GM21447 (cell line): ENCODE results near the gene LRRC37A2.
"Not testable (repeated sequence)": the region's sequence is repeated elsewhere in the genome, so short reads cannot be mapped to it uniquely, and the experiment has no call there.

Experiments
- ATAC-seq: cut with Tn5 transposase; IDR thresholded peaks from one replicate; pipeline ENCODE4 v1.9.1; 2021; ENCODE audit not compliant: unreplicated experiment

Gene LRRC37A2

GRCh38 chr17:46512168-46512567, at the start of gene LRRC37A2:
LRRC37A2 (plus strand) TSS chr17:46512468; CDS start chr17:46512713, 245 bp downstream.
- not testable (repeated sequence) for ATAC-seq

- ATAC-seq = not testable (repeated sequence)
These were observed 44.6 kb upstream of the LRRC37A2 start for GRCh38 chr17:46467618-46468017.

- ATAC-seq = not testable (repeated sequence)
These were observed 37.8 kb upstream of the LRRC37A2 start for GRCh38 chr17:46474489-46474888.

- ATAC-seq = not testable (repeated sequence)
These were observed 36.7 kb upstream of the LRRC37A2 start for GRCh38 chr17:46475583-46475982.

DNA sequence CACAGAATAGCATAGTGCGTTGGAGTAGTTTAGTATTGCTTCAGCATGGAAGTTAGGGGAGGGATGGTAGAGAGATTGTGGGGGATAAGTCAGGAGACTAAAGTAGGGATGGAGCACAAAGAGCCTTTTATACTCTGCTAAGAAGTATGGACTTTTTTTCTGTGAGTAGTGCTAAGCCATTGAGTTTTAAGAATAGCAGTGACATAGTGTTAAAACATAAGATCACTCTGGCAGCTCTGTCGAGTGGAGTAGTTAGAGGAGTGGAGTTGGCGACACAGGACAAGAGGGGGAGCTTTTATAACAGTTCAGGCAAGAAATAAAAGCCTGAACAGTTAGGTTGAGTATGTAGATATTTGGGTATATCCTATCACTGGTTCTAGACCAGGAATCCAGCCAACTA, 33.4 kb upstream of the LRRC37A2 start:
- ATAC-seq = not testable (repeated sequence)

DNA sequence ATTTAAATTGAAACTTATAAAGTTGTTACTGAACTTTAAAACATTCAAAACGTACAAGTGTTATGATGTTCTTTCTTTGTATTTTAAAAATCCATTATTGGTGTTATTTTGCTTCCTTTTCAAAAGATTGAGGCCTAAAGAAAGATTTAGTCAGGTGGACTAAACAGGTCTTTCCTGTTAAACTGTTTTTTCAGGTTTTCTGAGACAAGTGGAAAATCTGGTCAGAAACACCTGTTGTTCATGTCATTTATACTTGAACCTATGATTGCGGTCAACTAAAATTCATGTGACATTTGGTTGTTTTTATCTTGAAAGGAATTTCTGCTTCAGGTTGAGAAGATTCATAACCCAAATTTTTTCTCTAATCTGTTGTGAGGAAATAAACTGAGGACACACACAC, 31.0 kb upstream of the LRRC37A2 start:
- ATAC-seq = not testable (repeated sequence)

GRCh38 chr17:46492021-46492420, 20.2 kb upstream of the LRRC37A2 start:
- ATAC-seq = not testable (repeated sequence)

DNA sequence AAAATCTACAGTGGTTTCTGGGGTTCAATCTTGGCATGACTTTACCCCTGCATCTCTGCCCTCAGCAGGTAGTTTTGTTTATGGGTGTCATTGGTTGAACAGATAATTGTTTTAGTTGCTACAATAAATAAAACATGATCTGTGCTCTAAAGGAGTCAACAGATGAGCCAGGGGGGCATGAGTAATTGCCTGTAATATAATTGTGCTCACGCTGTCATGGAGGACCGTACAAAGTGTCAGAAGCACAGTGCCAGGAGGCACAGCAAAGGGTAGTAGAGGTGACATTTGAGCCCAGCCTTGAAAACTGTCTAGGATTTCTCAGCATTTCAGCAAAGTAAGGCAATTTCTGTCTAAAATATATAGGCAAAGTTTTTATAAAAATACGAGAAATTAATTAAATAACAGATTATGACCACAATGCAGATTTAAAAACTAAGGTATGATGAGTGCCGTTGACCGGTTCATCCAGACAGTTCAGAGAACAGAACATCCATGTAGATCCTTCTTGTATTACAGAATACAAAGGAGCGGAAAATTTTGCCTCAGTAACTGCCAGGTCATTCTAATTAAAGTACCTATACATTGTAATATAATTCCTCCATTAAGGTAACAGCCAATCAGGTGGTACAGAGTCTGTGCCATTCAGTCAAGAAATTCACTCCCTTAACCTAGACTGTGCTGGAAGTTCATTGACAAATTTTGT, 12.7 kb upstream of the LRRC37A2 start:
- not testable (repeated sequence) for ATAC-seq

DNA sequence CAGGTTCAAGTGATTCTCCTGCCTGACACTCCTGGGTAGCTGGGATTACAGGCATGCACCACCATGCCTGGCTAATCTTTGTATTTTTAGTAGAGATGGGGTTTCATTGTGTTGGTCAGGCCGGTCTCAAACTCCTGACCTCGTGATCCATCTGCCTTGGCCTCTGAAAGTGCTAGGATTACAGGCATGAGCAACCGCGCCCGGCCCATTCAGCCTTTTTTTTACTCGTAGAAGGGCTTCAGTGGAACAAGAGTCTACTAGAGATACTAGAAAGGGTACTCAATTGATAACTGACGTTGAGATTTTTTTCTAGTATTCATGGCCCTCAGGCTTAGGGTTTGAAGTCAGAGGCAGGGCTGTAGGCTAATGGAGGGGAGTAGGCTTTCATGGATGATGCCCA, 6.4 kb upstream of the LRRC37A2 start:
- ATAC-seq = not testable (repeated sequence)

- not testable (repeated sequence) for ATAC-seq
These were observed 22.4 kb downstream of the LRRC37A2 start for GRCh38 chr17:46534716-46535115.

- not testable (repeated sequence) for ATAC-seq
These were observed 36.3 kb downstream of the LRRC37A2 start for GRCh38 chr17:46548607-46549006.

- ATAC-seq = not testable (repeated sequence)
These were observed 46.9 kb downstream of the LRRC37A2 start for GRCh38 chr17:46559155-46559554.

GRCh38 chr17:46560048-46560447, 47.8 kb downstream of the LRRC37A2 start:
- not testable (repeated sequence) for ATAC-seq

DNA sequence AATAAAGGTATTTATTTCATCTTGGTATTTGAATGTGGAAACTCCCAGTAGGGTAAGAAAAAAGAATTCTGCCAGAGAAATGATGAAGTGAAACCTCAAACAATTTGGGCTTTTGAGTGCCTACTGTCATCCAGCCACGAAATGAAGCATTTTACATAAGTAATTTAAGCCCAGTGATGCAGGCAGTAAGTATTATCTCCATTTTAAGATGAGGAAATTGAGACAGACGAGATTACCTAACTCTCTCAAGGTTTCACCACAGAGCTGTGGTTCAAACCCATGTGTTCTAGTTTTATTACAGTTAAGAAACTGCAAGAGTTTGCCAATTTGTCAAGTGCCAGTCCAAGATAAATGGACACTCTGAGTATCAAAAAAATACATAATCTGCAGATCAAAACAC, 54.0 kb downstream of the LRRC37A2 start:
- not testable (repeated sequence) for ATAC-seq

GRCh38 chr17:46566980-46567379, 54.7 kb downstream of the LRRC37A2 start:
- not testable (repeated sequence) for ATAC-seq

GRCh38 chr17:46571796-46572195, 59.5 kb downstream of the LRRC37A2 start:
- not testable (repeated sequence) for ATAC-seq

DNA sequence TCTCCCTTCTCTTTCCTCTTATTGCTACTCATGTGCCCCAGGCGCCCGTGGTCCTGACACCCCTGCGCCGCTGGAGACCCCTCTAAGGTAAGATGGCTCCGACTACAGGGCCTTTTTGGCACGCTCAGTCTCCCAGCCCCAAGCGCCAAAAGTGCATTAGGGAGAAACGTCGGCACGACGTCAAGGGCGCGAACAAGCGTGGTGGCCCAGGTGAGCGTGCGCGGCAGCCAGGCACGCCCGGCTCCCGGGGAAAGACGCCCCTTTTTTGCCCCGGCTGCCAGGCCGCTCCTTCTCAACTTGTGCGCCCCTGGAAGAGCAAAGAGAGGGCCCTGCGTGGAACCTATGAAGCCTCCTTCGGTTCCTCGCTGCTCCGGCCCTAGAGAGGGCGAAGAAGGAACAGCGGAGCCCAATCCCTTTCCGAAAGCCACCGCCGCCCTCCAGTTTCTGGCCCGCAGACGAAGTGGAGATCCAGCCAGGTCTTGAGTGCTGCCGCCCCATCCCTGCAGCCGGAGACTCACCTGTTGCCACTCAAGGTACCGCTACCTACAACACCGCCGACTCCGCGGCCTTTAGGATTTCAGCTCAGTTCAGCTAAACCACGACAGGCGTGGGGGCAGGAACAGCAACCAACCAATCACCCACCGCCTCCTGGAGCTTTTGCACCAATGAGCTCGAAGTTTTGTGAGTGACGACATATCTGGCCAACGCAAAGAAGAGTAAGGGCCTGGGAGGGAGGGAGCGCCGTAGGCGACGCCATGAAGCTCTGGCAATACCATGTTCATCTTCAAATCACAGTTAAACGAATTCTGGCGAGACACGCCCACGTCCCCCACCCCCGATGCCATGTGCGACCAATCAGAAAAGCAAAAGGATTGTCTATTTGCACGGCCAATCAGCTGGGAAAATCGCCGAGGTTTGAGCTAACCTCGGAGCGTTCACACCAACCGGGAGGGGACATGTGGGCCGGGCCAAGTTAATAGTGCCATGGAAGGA, 67.1 kb downstream of the LRRC37A2 start, which contains the start of gene ARL17A:
TSS of gene ARL17A (minus strand) at position 609 of the 993 bp plus-strand sequence. CDS start 3,369 bp downstream, outside the sequence.
- ATAC-seq = peak; percentile 88

DNA sequence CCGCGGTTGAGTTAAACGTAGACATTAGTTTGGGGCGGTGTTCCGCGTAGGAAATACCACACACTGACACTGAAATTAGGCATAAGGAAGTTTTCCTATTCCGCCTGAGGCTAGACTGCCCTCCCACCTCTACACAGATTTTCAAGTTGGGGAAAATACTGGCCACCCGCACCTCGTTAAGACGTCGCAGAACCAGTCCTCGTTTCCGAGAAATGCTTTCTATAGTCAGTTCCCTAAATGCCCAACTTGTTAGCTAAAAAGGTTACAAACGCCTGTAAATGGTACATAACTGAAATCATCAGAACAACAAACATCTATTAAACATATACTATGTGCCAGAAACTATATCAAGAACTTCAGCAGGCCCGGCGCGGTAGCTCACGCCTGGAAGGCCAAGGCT, 67.8 kb downstream of the LRRC37A2 start:
- not testable (repeated sequence) for ATAC-seq

DNA sequence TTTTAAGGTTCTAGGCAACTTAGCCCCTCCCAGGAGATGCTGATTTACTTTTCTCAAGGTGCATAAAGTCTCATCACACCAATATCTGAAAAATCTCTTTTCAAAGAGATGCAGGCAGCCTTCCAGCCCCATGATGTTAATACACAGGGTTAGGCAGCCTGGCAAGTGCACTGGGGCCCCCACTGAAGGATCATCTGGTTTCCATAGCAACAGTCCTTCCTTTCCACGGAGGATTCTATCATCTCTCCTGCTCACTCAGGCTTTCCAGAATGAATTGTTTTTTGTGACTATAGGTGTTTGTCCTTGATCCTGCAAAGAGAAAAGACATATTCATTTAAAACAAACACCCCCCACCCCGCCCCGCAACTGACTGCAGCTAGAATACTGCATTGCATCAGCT, 73.2 kb downstream of the LRRC37A2 start:
- not testable (repeated sequence) for ATAC-seq

- peak; percentile 53 for ATAC-seq
These were observed 78.2 kb downstream of the LRRC37A2 start, which contains the start of gene NSF for GRCh38 chr17:46590157-46591146. NSF (plus strand) TSS chr17:46590669; CDS start chr17:46590776, 107 bp downstream.
